ENCODE data around the gene PKD2L1.

DNA sequence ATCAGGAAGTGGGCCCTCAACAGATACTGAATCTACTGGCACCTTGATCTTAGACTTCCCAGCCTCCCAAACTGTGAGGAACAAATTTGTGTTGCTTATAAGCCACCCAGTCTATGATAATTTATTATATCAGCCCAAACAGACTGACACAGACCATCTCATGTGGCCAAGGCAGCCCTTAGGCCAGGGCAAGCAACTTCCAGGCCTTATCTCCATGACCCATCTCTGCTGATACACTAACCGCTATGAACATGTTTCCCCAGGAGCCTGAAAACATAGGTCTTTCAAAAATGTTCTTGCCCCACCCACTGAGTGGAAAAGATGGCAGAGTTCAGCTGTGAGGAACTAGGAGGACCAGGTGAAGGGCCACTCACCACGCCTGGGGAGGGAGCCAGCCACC, 40.4 kb downstream of the PKD2L1 start:
- TF ChIP-seq, protein P1, sequence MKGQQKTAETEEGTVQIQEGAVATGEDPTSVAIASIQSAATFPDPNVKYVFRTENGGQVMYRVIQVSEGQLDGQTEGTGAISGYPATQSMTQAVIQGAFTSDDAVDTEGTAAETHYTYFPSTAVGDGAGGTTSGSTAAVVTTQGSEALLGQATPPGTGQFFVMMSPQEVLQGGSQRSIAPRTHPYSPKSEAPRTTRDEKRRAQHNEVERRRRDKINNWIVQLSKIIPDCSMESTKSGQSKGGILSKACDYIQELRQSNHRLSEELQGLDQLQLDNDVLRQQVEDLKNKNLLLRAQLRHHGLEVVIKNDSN (IDR thresholded peaks at IDR 0.05; ENCODE audit: borderline replicate concordance, extremely low read length, insufficient read depth, low read depth, low read length) = no peak
- TF ChIP-seq GABPA (IDR thresholded peaks at IDR 0.05; ENCODE audit: low read depth) (no peak), NFYB (IDR thresholded peaks at IDR 0.05; ENCODE audit: insufficient read depth, low read depth, low read length) (no peak), ZNF274 (IDR thresholded peaks at IDR 0.05; ENCODE audit: insufficient read depth, insufficient read length) (no peak)
- TF ChIP-seq, protein P2, sequence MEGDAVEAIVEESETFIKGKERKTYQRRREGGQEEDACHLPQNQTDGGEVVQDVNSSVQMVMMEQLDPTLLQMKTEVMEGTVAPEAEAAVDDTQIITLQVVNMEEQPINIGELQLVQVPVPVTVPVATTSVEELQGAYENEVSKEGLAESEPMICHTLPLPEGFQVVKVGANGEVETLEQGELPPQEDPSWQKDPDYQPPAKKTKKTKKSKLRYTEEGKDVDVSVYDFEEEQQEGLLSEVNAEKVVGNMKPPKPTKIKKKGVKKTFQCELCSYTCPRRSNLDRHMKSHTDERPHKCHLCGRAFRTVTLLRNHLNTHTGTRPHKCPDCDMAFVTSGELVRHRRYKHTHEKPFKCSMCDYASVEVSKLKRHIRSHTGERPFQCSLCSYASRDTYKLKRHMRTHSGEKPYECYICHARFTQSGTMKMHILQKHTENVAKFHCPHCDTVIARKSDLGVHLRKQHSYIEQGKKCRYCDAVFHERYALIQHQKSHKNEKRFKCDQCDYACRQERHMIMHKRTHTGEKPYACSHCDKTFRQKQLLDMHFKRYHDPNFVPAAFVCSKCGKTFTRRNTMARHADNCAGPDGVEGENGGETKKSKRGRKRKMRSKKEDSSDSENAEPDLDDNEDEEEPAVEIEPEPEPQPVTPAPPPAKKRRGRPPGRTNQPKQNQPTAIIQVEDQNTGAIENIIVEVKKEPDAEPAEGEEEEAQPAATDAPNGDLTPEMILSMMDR (IDR thresholded peaks at IDR 0.05 in 2 of 3, conservative IDR thresholded peaks at IDR 0.05 in 1 of 3; ENCODE audit: control insufficient read depth in 2 of 3, extremely low read depth in 1 of 3, insufficient read depth in 1 of 3, low read depth in 3 of 3, low read length in 3 of 3) = no peak
